NCI-H1105 treated with DMSO at 0.1 percent for 48 hours (cell line): ENCODE results near the gene PLCB3.

ENCODE experiments used
- DNase-seq: peaks from one replicate; lab custom pipeline; 2025; lab: John Stamatoyannopoulos, UW

Gene PLCB3

GRCh38 chr11:64251016-64251752 lies at the start of gene PLCB3:
Gene PLCB3, plus strand, starts transcription at chr11:64251530. Its CDS starts 120 bp downstream, at chr11:64251650.
- DNase-seq: peak; percentile 42

GRCh38 chr11:64201543-64201942 lies 49.8 kb upstream of the PLCB3 start:
- no peak for DNase-seq

- no peak for DNase-seq
Measured at GRCh38 chr11:64202992-64203391, 48.3 kb upstream of the PLCB3 start.

DNA sequence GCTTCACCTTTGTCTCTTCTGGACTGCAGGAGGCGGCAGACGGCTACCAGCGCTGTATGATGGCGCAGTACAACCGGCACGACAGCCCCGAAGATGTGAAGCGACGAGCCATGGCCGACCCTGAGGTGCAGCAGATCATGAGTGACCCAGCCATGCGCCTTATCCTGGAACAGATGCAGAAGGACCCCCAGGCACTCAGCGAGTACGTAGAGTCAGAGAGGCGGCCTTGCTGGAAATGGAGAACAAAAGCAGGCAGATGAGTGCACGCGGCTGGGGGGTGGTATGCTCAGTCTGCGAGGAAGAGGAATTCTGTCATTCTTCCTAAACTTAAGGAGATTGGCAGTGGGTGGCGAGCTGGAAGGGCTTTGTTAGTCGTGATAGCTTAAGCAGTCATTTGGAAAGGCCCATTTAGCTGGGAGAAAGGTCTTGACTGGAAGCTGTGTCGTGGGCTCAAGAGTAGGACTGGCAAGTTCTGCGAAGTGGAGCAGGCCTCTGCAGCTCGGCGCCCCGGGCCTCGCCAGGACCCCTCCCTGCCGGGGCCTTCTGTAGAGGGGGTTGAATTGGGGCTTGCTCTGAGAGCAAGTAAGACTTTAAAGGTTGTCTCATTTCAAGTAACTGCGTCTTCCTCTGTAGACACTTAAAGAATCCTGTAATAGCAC lies 47.8 kb upstream of the PLCB3 start:
- no peak for DNase-seq

DNA sequence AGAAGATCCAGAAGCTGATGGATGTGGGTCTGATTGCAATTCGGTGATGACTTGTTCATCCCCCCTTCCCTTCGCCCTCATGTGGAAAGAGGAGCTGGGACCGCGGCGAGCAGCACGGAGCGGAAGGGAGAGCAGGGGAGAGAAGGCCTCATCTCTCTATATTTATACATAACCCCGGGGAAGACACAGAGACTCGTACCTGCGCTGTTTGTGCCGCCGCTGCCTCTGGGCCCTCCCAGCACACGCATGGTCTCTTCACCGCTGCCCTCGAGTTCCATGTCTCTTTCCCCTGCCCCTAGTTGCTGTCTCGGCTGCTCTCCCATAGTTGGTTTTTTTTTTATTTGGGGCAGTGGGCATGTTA lies 47.3 kb upstream of the PLCB3 start:
- no peak for DNase-seq

- DNase-seq: peak; percentile 85
Measured at GRCh38 chr11:64204464-64204989, 46.8 kb upstream of the PLCB3 start.

DNA sequence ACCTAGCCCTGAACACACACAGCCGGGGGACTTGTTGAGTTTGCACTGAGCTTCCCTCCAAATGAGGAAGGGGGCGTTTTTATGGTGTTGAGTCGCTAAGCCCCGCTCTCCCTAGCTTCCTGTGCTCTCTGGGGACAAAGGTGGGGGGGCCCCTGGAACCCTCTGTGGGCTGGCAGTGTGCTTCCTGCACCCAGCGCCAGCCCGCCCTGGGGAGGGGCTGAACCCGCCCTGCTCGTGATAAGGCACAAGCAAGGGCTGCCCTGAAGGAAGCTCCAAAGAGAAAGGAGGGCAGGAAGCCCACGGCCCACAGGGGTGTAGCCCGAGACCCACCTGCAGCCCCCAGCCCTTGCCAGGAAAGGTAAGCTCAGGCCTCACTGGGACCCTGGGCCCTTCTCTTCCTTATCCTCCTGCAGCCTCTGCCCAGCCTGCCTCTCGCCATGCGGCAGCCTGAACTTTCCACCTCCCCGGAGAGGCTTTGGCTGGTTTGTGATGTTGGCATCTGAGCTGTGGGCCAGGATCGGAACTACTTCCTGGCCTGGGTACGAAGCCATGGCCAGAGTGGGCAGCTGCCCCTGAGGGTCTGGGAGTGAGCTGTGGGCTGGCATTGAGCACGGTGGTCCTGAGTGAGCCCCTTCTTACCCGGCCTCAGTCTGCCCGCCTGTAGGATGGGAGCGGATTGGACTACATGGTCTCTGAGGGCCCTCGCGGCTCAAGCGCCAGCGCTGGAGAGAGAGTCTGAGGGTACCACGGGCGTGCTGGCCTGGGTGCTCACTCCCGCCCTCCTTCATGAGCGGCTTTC lies 44.7 kb upstream of the PLCB3 start, which contains the start of gene FERMT3:
TSS of gene FERMT3 (plus strand) at position 265 of the 799 bp plus-strand sequence. CDS start 644 bp downstream, outside the sequence.
- DNase-seq: no peak

GRCh38 chr11:64207256-64208085 lies 43.9 kb upstream of the PLCB3 start:
- DNase-seq: no peak

- DNase-seq: no peak
Measured at GRCh38 chr11:64208086-64208795, 43.1 kb upstream of the PLCB3 start.

DNA sequence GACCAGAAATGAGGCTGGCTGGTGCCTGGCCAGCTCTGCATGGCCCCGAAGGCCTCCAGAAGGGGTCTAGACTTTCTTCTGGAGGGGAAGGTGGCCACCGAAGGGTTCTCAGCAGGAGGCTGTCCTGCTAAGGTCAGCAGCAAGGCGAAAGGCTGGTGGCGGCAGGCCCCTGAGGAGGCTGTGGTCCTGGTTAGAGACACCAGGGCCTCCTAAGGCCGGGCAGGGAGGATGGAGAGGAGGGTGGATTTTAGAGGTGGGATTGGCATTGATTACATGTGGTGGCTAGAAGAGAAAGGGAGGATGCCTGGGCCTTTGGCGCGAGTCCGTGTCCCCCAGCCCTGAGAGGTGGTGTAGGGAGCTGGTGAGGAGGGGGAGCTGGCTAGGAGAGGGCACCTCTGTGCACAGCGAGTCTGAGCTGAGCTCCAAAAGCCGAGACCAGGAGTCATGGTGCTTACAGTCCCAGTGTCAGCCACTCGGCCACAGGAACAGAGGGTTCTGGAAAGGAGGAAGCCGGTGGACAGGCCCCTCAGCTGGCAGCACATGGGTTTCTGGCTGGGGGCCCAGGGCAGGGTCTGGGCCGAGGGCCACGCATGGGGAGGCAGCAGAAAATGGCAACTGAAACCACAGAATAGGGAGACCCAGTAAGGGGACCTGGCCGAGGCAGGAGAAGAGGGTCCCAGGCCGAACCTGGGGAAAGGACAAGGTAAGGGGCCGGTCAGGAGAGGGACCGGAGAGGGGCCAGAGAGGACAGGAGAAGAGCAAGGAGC lies 42.4 kb upstream of the PLCB3 start:
- no peak for DNase-seq

GRCh38 chr11:64209563-64209843 lies 41.8 kb upstream of the PLCB3 start:
- no peak for DNase-seq

- no peak for DNase-seq
Measured at GRCh38 chr11:64210301-64211020, 40.9 kb upstream of the PLCB3 start.

GRCh38 chr11:64211181-64211872 lies 40.0 kb upstream of the PLCB3 start:
- no peak for DNase-seq

GRCh38 chr11:64216879-64217278 lies 34.5 kb upstream of the PLCB3 start:
- no peak for DNase-seq

DNA sequence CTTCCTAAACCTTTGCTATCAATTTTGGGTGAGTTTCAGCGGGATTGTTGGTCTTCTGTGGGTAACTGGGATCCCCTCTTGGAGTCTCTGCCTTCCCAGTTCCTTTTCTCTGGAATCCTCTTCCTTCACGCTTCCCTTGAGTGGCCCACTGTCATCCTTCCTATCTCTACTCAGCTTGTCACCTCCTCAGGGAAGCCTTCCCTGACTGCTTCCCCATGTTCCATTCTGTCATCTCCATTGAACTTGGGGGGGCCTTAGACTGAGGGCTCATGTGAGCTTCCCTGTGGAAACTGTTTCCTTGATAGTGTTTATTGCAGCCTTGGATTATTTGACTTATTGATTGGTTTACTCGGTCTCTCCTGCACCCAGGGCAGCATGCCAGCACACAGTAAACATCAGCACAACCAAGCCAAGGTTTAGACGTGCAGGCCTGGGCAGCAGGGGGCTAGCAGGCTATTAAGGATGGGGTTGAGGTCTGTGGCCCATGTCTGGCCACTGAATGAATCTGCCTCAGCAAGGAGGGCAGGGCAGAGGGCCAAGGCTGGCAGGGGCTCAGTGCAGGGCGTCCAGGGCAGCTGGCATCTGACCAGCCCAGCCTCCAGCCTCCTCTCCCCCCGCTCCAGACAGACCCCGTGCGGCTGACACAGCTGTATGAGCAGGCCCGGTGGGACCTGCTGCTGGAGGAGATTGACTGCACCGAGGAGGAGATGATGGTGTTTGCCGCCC lies 32.5 kb upstream of the PLCB3 start:
- DNase-seq: no peak

DNA sequence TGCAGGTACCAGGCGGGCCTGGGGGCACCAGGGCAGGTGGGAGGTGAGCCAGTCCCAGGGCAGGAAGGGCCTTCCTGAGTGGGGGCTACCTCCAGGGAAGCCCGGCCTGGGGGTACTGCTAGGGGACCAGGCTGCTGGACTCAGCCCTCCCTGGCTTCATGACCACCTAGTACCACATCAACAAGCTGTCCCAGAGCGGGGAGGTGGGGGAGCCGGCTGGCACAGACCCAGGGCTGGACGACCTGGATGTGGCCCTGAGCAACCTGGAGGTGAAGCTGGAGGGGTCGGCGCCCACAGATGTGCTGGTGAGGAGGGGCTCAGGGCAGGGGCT lies 32.0 kb upstream of the PLCB3 start:
- no peak for DNase-seq

DNA sequence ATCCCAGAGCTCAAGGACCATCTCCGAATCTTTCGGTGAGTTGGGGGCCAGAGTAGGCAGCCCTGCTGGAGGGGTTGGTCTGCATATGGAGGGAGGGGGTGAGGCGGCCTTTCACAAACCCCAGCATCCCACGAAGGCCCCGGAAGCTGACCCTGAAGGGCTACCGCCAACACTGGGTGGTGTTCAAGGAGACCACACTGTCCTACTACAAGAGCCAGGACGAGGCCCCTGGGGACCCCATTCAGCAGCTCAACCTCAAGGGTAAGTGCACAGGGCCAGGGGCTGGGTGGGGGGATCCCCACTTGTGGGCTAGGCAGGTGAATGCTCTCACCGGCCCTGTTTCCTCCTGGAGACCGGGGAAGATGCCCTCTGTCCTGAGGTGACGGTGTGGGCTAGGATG lies 31.6 kb upstream of the PLCB3 start:
- no peak for DNase-seq

GRCh38 chr11:64220271-64220670 lies 31.1 kb upstream of the PLCB3 start:
- no peak for DNase-seq

DNA sequence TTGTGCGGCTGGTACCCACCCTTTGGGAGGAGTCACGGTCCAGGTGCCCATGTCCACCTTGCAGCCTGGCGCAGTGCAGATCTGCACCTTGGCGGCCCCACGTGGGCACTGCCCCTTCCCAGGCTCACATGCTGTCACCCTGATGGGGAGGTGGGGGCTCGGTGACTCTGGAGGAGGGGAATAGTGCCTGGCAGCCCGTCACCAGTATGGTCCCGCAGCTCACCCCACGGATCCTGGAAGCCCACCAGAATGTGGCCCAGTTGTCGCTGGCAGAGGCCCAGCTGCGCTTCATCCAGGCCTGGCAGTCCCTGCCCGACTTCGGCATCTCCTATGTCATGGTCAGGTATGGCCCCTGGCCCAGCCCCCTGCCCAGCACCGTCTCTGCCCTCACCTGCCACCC lies 30.5 kb upstream of the PLCB3 start:
- no peak for DNase-seq
